ENCODE data around the gene ITFG1. TPM values are rescaled to one million over a fixed set of nuclear protein-coding genes. Genes with fewer than 3 reads are reported as not detected.
"Not testable (repeated sequence)": the region's sequence is repeated elsewhere in the genome, so short reads cannot be mapped to it uniquely, and the experiment has no call there.

Gene ITFG1
- polyA plus RNA-seq, 3 donors = 28.9 to 62.5 (median 35.3) TPM

GRCh38 chr16:47347021-47347696 is 113.7 kb downstream of the ITFG1 start:
- intact Hi-C loops (cut with micrococcal nuclease); H3K4me2 ChIP-seq (replicated peaks; ENCODE audit: extremely low read depth, low read length, poor library complexity, severe bottlenecking); H3K79me2 ChIP-seq (ENCODE audit: insufficient read depth, low read length); DNase-seq; H3K4me3 ChIP-seq (replicated peaks in 1 of 3; ENCODE audit: low read depth in 2 of 3, low read length in 3 of 3); H3K27me3 Mint-ChIP-seq (ENCODE audit: low read depth in 3 of 3); H3K27ac ChIP-seq (ENCODE audit: low read depth in 1 of 2, low read length in 2 of 2); H3K9ac ChIP-seq (ENCODE audit: insufficient read depth, low read length, poor library complexity, severe bottlenecking); H3K27me3 ChIP-seq (ENCODE audit: control insufficient read depth in 2 of 2, insufficient read depth in 2 of 2, low read length in 2 of 2); H4K20me1 ChIP-seq (ENCODE audit: insufficient read depth, low read length); H3K4me1 ChIP-seq (ENCODE audit: control insufficient read depth in 1 of 2, insufficient read depth in 2 of 2, low read length in 2 of 2); H3K27ac Mint-ChIP-seq; H3K4me3 Mint-ChIP-seq; H3K4me1 Mint-ChIP-seq; H2AFZ ChIP-seq (ENCODE audit: insufficient read depth, low read depth, low read length, poor library complexity, severe bottlenecking): not testable (repeated sequence)
- Mint-ChIP-seq H3K9me3 (peaks cover 36 to 52% (median 43%) of the 10 kb centered on the region in 7 donors), H3K36me3 (peaks cover 18 to 54% of the 10 kb centered on the region in 2 donors)
- 98% methylated on average over 18 of the region's 23 CpGs for WGBS (ENCODE audit: insufficient coverage)
- H3K9me3 ChIP-seq (replicated peaks in 1 of 2; ENCODE audit: control insufficient read depth in 1 of 2, insufficient read depth in 1 of 2, low read length in 2 of 2) = peaks cover 14 to 19% of the 10 kb centered on the region in 2 donors
- H3K36me3 ChIP-seq (replicated peaks in 1 of 2; ENCODE audit: control insufficient read depth in 1 of 2, insufficient read depth in 2 of 2, low read length in 2 of 2) = peaks cover 0 to 14% of the 10 kb centered on the region in 2 donors

GRCh38 chr16:47342055-47342454 is 118.8 kb downstream of the ITFG1 start:
- Histone ChIP-seq H3K9me3 (replicated peaks in 1 of 2; ENCODE audit: control insufficient read depth in 1 of 2, insufficient read depth in 1 of 2, low read length in 2 of 2) (peaks cover 18 to 24% of the 10 kb centered on the region in 2 donors), H4K20me1 (ENCODE audit: insufficient read depth, low read length) (no peaks in the 10 kb centered on the region), H3K36me3 (replicated peaks in 1 of 2; ENCODE audit: control insufficient read depth in 1 of 2, insufficient read depth in 2 of 2, low read length in 2 of 2) (peaks cover 0 to 22% of the 10 kb centered on the region in 2 donors), H3K79me2 (ENCODE audit: insufficient read depth, low read length) (no peaks in the 10 kb centered on the region), H2AFZ (ENCODE audit: insufficient read depth, low read depth, low read length, poor library complexity, severe bottlenecking) (no peak overlapping the region), H3K27ac (ENCODE audit: low read depth in 1 of 2, low read length in 2 of 2) (no peak overlapping the region), H3K9ac (ENCODE audit: insufficient read depth, low read length, poor library complexity, severe bottlenecking) (no peak overlapping the region), H3K4me2 (replicated peaks; ENCODE audit: extremely low read depth, low read length, poor library complexity, severe bottlenecking) (no peak overlapping the region), H3K27me3 (ENCODE audit: control insufficient read depth in 2 of 2, insufficient read depth in 2 of 2, low read length in 2 of 2) (no peaks in the 10 kb centered on the region), H3K4me1 (ENCODE audit: control insufficient read depth in 1 of 2, insufficient read depth in 2 of 2, low read length in 2 of 2) (no peaks in the 10 kb centered on the region), H3K4me3 (replicated peaks in 1 of 3; ENCODE audit: low read depth in 2 of 3, low read length in 3 of 3) (no peak overlapping the region)
- H3K9me3 Mint-ChIP-seq = peaks cover 21 to 37% (median 30%) of the 10 kb centered on the region in 7 donors
- H3K36me3 Mint-ChIP-seq = peaks cover 23 to 58% of the 10 kb centered on the region in 2 donors
- WGBS (ENCODE audit: insufficient coverage) = no CpG with 5 or more reads among the region's 2 CpGs
- intact Hi-C loops (cut with micrococcal nuclease) = no loop called here
- no peak for TF ChIP-seq CTCF (IDR thresholded peaks at IDR 0.05)
- DNase-seq = no peak
- H3K4me3 Mint-ChIP-seq = no peak overlapping the region
- H3K27ac Mint-ChIP-seq = no peak overlapping the region
- no peaks in the 10 kb centered on the region for H3K4me1 Mint-ChIP-seq
- no peaks in the 10 kb centered on the region for H3K27me3 Mint-ChIP-seq (ENCODE audit: low read depth in 3 of 3)

DNA sequence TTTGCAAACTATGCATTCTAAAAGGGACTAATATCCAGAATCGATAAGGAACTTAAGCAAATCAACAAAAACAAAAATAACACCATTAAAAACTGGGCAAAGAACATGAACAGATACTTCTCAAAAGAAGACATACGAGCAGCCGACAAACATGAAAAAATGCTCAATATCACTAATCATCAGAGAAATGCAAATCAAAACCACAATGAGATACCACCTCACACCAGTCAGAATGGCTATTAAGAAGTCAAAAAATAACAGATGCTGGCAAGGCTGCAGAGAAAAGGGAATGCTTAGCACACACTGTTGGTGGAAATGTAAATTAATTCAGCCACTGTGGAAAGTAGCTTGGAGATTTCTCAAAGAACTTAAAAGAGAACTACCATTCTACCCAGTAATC is 130.3 kb downstream of the ITFG1 start:
- H3K27me3 ChIP-seq (ENCODE audit: control insufficient read depth in 2 of 2, insufficient read depth in 2 of 2, low read length in 2 of 2); H3K4me3 ChIP-seq (replicated peaks in 1 of 3; ENCODE audit: low read depth in 2 of 3, low read length in 3 of 3); H4K20me1 ChIP-seq (ENCODE audit: insufficient read depth, low read length); H3K27me3 Mint-ChIP-seq (ENCODE audit: low read depth in 3 of 3); intact Hi-C loops (cut with micrococcal nuclease); H3K4me2 ChIP-seq (replicated peaks; ENCODE audit: extremely low read depth, low read length, poor library complexity, severe bottlenecking); H3K9ac ChIP-seq (ENCODE audit: insufficient read depth, low read length, poor library complexity, severe bottlenecking); H3K36me3 ChIP-seq (replicated peaks in 1 of 2; ENCODE audit: control insufficient read depth in 1 of 2, insufficient read depth in 2 of 2, low read length in 2 of 2); H3K9me3 ChIP-seq (replicated peaks in 1 of 2; ENCODE audit: control insufficient read depth in 1 of 2, insufficient read depth in 1 of 2, low read length in 2 of 2); H3K4me3 Mint-ChIP-seq; H3K4me1 ChIP-seq (ENCODE audit: control insufficient read depth in 1 of 2, insufficient read depth in 2 of 2, low read length in 2 of 2); H3K4me1 Mint-ChIP-seq; H3K79me2 ChIP-seq (ENCODE audit: insufficient read depth, low read length); H3K27ac Mint-ChIP-seq; H2AFZ ChIP-seq (ENCODE audit: insufficient read depth, low read depth, low read length, poor library complexity, severe bottlenecking); DNase-seq; H3K27ac ChIP-seq (ENCODE audit: low read depth in 1 of 2, low read length in 2 of 2): not testable (repeated sequence)
- Mint-ChIP-seq H3K9me3 (peaks cover 2 to 14% (median 3%) of the 10 kb centered on the region in 7 donors), H3K36me3 (peaks cover 8 to 15% of the 10 kb centered on the region in 2 donors)
- 90% methylated on average over 2 of the region's 3 CpGs for WGBS (ENCODE audit: insufficient coverage)

DNA sequence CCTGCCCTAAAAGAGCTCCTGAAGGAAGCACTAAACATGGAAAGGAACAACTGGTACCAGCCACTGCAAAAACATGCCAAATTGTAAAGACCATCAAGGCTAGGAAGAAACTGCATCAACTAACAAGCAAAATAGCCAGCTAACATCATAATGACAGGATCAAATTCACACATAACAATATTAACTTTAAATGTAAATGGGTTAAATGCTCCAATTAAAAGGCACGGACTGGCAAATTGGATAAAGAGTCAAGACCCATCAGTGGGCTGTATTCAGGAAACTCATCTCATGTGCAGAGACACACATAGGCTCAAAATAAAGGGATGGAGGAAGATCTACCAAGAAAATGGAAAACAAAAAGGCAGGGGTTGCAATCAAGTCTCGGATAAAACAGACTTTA is 136.6 kb downstream of the ITFG1 start:
- H4K20me1 ChIP-seq (ENCODE audit: insufficient read depth, low read length); H3K4me1 Mint-ChIP-seq; H3K4me1 ChIP-seq (ENCODE audit: control insufficient read depth in 1 of 2, insufficient read depth in 2 of 2, low read length in 2 of 2); H3K4me3 Mint-ChIP-seq; H3K4me3 ChIP-seq (replicated peaks in 1 of 3; ENCODE audit: low read depth in 2 of 3, low read length in 3 of 3); intact Hi-C loops (cut with micrococcal nuclease); H3K27ac ChIP-seq (ENCODE audit: low read depth in 1 of 2, low read length in 2 of 2); H2AFZ ChIP-seq (ENCODE audit: insufficient read depth, low read depth, low read length, poor library complexity, severe bottlenecking); H3K4me2 ChIP-seq (replicated peaks; ENCODE audit: extremely low read depth, low read length, poor library complexity, severe bottlenecking); H3K36me3 ChIP-seq (replicated peaks in 1 of 2; ENCODE audit: control insufficient read depth in 1 of 2, insufficient read depth in 2 of 2, low read length in 2 of 2); H3K9ac ChIP-seq (ENCODE audit: insufficient read depth, low read length, poor library complexity, severe bottlenecking); H3K9me3 ChIP-seq (replicated peaks in 1 of 2; ENCODE audit: control insufficient read depth in 1 of 2, insufficient read depth in 1 of 2, low read length in 2 of 2); H3K27me3 ChIP-seq (ENCODE audit: control insufficient read depth in 2 of 2, insufficient read depth in 2 of 2, low read length in 2 of 2); H3K27ac Mint-ChIP-seq; H3K79me2 ChIP-seq (ENCODE audit: insufficient read depth, low read length); DNase-seq; H3K27me3 Mint-ChIP-seq (ENCODE audit: low read depth in 3 of 3): not testable (repeated sequence)
- WGBS (ENCODE audit: insufficient coverage) = no CpG with 5 or more reads among the region's 2 CpGs
- Mint-ChIP-seq H3K9me3 (peaks cover 4 to 21% (median 12%) of the 10 kb centered on the region in 7 donors), H3K36me3 (peaks cover 2 to 11% of the 10 kb centered on the region in 2 donors)

Measured in CD14-positive monocyte (primary cell).